ENCODE results near the gene SBSN. TPM values are rescaled to one million over a fixed set of nuclear protein-coding genes. Genes with fewer than 3 reads are reported as not detected.

Gene SBSN
- total RNA-seq, 4 donors from 2014 or later, result 1.0 to 13.4 (median 1.2) TPM; not detected in 1

- Histone ChIP-seq H3K27ac (no peak overlapping the region), H3K36me3 (no peaks in the 10 kb centered on the region), H3K4me1 (peaks cover 0 to 3% (median 0%) of the 10 kb centered on the region in 3 donors), H3K27me3 (peaks cover 16% of the 10 kb centered on the region), H3K9me3 (no peaks in the 10 kb centered on the region), H3K4me3 (no peak overlapping the region)
- ATAC-seq, result no peak
- 40% methylated on average over 1 of the region's 10 CpGs; no CpG with 5 or more reads in 1 of the 2 donors for WGBS, 2 donors (ENCODE audit: low coverage in 1 of 2)
- TF ChIP-seq EP300 (IDR thresholded peaks at IDR 0.05), result no peak
- TF ChIP-seq POLR2AphosphoS5 (IDR thresholded peaks at IDR 0.05), result no peak
- TF ChIP-seq CTCF (IDR thresholded peaks at IDR 0.05), result no peak
Observed at GRCh38 chr19:35500611-35501010, 27.5 kb downstream of the SBSN start.

GRCh38 chr19:35498984-35499527 is 29.1 kb downstream of the SBSN start:
- Histone ChIP-seq H3K36me3 (no peaks in the 10 kb centered on the region), H3K27me3 (peaks cover 31% of the 10 kb centered on the region)

GRCh38 chr19:35498220-35498619 is 29.9 kb downstream of the SBSN start:
- no peaks in the 10 kb centered on the region for H3K9me3 ChIP-seq
- H3K36me3 ChIP-seq, result no peaks in the 10 kb centered on the region
- TF ChIP-seq POLR2A (IDR thresholded peaks at IDR 0.05) (no peak), EP300 (IDR thresholded peaks at IDR 0.05) (no peak), CTCF (IDR thresholded peaks at IDR 0.05) (no peak), POLR2AphosphoS5 (IDR thresholded peaks at IDR 0.05) (no peak)
- no peak for ATAC-seq
- H3K27ac ChIP-seq, result no peak overlapping the region
- WGBS, 2 donors (ENCODE audit: low coverage in 1 of 2), result 30 to 91% methylated on average over 1 to 3 of the region's 3 CpGs
- H3K4me1 ChIP-seq, result peaks cover 0 to 9% (median 4%) of the 10 kb centered on the region in 3 donors
- H3K4me3 ChIP-seq, result no peak overlapping the region
- H3K27me3 ChIP-seq, result peaks cover 38% of the 10 kb centered on the region

More at GRCh38 chr19:35498984-35499527, 29.1 kb downstream of the SBSN start:
- Histone ChIP-seq H3K27ac (no peak overlapping the region), H3K9me3 (no peaks in the 10 kb centered on the region), H3K4me3 (no peak overlapping the region), H3K4me1 (peaks cover 0 to 9% (median 4%) of the 10 kb centered on the region in 3 donors)
- ATAC-seq, result no peak
- WGBS, 2 donors (ENCODE audit: low coverage in 1 of 2), result 41 to 77% methylated on average over 5 to 6 of the region's 9 CpGs
- no peak for TF ChIP-seq POLR2AphosphoS5 (IDR thresholded peaks at IDR 0.05)
- no peak for TF ChIP-seq CTCF (IDR thresholded peaks at IDR 0.05)
- TF ChIP-seq POLR2A (IDR thresholded peaks at IDR 0.05), result no peak
- no peak for TF ChIP-seq EP300 (IDR thresholded peaks at IDR 0.05)

DNA sequence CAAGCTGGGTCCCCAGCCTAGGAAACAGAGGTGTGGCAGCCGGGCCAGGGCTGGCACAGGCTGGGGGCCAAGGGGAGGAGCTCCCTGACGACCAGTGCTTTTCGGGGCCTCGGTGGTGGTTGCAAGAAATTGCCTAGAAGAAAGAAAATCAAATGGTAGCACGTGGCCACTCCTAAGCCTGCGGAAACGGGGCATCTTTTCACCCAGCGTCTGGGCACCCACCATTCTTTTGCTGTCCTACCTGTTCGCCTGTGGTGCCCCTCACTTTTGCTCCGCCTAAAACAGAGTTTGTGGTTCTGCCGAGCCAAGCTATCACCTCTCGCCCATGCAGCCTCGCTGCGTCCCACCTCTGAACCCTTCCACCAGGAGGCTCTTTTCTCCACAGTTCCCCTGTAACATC is 30.7 kb downstream of the SBSN start:
- peaks cover 39% of the 10 kb centered on the region for H3K27me3 ChIP-seq
- H3K4me3 ChIP-seq, result no peak overlapping the region
- H3K9me3 ChIP-seq, result no peaks in the 10 kb centered on the region
- H3K36me3 ChIP-seq, result no peaks in the 10 kb centered on the region
- 62 to 74% methylated on average over 9 to 14 of the region's 14 CpGs for WGBS, 2 donors (ENCODE audit: low coverage in 1 of 2)
- no peak for ATAC-seq
- peaks cover 0 to 9% (median 4%) of the 10 kb centered on the region in 3 donors for H3K4me1 ChIP-seq
- TF ChIP-seq CTCF (IDR thresholded peaks at IDR 0.05) (no peak), POLR2A (IDR thresholded peaks at IDR 0.05) (no peak), POLR2AphosphoS5 (IDR thresholded peaks at IDR 0.05) (no peak)
- no peak overlapping the region for H3K27ac ChIP-seq

All from gastroesophageal sphincter (tissue), 4 donors.